Measurements from ENCODE around the gene BASP1. TPM values are rescaled to one million over a fixed set of nuclear protein-coding genes. Genes with fewer than 3 reads are reported as not detected.
"Not testable (repeated sequence)": the region's sequence is repeated elsewhere in the genome, so short reads cannot be mapped to it uniquely, and the experiment has no call there.

The BASP1 gene
- total RNA-seq, 1 donor from 2014 or later, result 78.7 TPM

DNA sequence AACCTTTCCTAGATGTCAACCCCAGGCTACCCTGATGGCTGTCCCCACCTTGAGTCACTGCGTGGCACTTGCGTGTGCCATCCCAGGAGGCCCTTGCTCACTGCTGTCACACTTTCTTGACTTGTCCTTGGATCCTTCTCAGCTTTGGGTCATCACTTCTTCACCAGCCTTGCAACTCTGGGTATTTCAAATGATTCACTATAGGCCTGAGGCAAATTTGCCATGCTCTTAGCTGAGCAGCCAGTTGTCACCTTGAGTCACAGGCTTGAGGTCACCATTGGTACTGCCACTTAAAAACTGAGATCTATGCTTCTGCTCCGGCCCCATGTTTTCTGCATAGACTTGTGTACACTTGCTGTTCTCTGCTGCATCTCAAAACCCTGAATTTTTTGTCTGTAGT lies 84.7 kb downstream of the BASP1 start:
- no peaks in the 10 kb centered on the region for H3K27me3 ChIP-seq (ENCODE audit: control insufficient read depth, insufficient read depth, low read length)
- peak; percentile 66 for DNase-seq (ENCODE audit: low read depth)
- no peaks in the 10 kb centered on the region for H3K36me3 ChIP-seq (ENCODE audit: control insufficient read depth, insufficient read depth, low read length)
- no peak for FAIRE-seq
- no peak overlapping the region for H3K4me3 ChIP-seq (ENCODE audit: low read depth, low read length)
- TF ChIP-seq, protein P1, sequence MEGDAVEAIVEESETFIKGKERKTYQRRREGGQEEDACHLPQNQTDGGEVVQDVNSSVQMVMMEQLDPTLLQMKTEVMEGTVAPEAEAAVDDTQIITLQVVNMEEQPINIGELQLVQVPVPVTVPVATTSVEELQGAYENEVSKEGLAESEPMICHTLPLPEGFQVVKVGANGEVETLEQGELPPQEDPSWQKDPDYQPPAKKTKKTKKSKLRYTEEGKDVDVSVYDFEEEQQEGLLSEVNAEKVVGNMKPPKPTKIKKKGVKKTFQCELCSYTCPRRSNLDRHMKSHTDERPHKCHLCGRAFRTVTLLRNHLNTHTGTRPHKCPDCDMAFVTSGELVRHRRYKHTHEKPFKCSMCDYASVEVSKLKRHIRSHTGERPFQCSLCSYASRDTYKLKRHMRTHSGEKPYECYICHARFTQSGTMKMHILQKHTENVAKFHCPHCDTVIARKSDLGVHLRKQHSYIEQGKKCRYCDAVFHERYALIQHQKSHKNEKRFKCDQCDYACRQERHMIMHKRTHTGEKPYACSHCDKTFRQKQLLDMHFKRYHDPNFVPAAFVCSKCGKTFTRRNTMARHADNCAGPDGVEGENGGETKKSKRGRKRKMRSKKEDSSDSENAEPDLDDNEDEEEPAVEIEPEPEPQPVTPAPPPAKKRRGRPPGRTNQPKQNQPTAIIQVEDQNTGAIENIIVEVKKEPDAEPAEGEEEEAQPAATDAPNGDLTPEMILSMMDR (IDR thresholded peaks at IDR 0.05; ENCODE audit: insufficient read depth, low read length, severe bottlenecking), result no peak

DNA sequence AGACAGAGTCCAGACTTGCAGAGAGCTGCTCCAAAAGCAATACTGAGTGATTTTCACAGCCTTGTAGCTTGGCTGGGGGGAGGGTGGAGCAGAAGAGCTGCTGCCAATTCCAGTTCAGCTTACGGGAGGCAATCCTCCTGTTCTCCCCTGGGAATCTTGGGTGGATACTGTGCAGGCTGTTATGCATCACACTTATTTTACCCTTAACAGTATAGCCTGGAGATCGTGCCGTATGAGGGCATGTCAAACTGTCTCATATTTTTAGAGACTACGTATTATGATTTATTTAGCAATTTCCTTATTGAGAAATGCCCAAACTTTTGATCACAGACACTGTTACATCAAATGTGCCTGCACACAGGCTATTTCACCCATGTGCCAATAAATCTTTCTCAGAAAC lies 85.2 kb downstream of the BASP1 start:
- Histone ChIP-seq H3K4me3 (ENCODE audit: low read depth, low read length) (no peak overlapping the region), H3K27me3 (ENCODE audit: control insufficient read depth, insufficient read depth, low read length) (no peaks in the 10 kb centered on the region), H3K36me3 (ENCODE audit: control insufficient read depth, insufficient read depth, low read length) (no peaks in the 10 kb centered on the region)
- DNase-seq (ENCODE audit: low read depth) (no peak), FAIRE-seq (no peak)
- TF ChIP-seq, protein P1 (IDR thresholded peaks at IDR 0.05; ENCODE audit: insufficient read depth, low read length, severe bottlenecking), result no peak

DNA sequence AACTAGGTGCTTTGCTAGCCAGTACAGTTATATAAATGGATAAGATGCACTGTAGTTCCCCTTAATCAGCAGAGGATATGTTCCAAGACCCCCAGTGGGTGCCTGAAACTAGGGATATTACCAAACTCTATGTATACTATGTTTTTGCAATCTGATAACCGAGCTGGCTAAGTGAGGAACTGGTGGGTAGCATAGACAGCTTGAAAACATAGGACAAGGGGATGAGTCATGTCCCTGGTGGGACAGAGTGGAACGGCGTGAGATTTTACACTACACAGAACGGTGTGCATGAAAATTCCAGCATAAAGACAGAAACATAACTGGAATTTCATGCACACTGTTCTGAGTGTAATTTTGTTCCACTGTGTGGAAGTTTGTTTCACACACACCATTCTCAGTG lies 86.9 kb downstream of the BASP1 start:
- Histone ChIP-seq H3K36me3 (ENCODE audit: control insufficient read depth, insufficient read depth, low read length) (no peaks in the 10 kb centered on the region), H3K27me3 (ENCODE audit: control insufficient read depth, insufficient read depth, low read length) (no peaks in the 10 kb centered on the region), H3K4me3 (ENCODE audit: low read depth, low read length) (no peak overlapping the region)
- DNase-seq (ENCODE audit: low read depth), result no peak
- FAIRE-seq, result no peak
- TF ChIP-seq, protein P1 (IDR thresholded peaks at IDR 0.05; ENCODE audit: insufficient read depth, low read length, severe bottlenecking), result no peak

DNA sequence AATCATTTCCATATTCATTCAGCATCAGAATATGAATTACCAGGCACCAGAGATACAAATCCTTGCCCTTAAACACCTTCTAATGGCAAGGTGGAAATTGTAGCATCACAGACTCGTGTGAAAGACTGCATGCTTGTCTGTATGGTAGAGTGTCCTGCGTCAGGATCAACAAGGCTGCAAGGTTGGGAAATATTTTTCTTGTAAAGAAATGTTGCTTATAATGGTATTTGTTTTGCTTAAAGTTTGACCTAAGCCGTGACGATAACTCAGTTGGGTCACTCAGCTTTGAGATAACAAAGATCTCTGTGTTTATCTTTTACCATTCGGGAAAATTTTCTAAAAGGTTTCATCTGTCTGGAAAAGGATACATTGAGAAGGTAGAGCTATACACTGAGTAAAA lies 87.6 kb downstream of the BASP1 start:
- TF ChIP-seq, protein P1 (IDR thresholded peaks at IDR 0.05; ENCODE audit: insufficient read depth, low read length, severe bottlenecking), result no peak
- FAIRE-seq (no peak), DNase-seq (ENCODE audit: low read depth) (no peak)
- Histone ChIP-seq H3K27me3 (ENCODE audit: control insufficient read depth, insufficient read depth, low read length) (no peaks in the 10 kb centered on the region), H3K36me3 (ENCODE audit: control insufficient read depth, insufficient read depth, low read length) (no peaks in the 10 kb centered on the region), H3K4me3 (ENCODE audit: low read depth, low read length) (no peak overlapping the region)

DNA sequence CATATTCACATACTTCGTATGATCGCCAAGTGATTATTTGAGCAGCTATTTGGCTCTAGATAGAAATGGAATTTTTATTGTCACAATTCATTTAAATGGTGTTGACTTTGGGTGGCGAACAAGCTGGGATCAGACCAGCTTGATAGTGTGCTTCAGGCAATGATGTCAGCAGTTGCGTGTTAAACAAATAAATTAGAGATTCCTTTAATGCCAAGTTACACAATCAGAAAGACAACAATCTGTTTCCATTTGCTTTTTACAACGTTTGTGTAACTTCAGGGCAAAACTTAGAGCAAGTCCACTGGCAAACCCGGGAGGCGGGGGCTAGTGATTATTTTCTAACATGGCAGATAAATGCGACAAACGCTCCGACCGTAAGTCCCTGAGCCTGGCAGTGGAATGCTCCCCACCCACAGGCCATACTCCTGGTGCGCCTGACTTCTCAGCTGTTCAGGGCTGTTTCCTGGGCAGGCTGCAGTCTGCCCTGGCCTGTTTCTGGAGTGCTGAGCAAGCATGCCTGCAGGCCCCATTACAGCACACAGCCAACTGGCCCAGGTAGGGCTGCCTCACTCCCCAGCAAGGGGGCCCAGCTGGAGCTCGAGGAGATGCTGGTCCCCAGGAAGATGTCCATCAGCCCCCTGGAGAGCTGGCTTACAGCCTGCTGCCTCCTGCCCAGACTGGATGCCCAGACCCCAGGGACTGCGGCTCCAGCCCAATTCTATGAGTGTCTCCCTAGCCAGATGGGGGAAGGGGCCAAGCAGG lies 88.7 kb downstream of the BASP1 start:
- H3K27me3 ChIP-seq (ENCODE audit: control insufficient read depth, insufficient read depth, low read length), result no peaks in the 10 kb centered on the region
- DNase-seq (ENCODE audit: low read depth) (peak; percentile 87), FAIRE-seq (no peak)
- H3K36me3 ChIP-seq (ENCODE audit: control insufficient read depth, insufficient read depth, low read length), result no peaks in the 10 kb centered on the region
- TF ChIP-seq, protein P1 (IDR thresholded peaks at IDR 0.05; ENCODE audit: insufficient read depth, low read length, severe bottlenecking), result no peak
- peak overlapping the region; percentile 2 for H3K4me3 ChIP-seq (ENCODE audit: low read depth, low read length)

DNA sequence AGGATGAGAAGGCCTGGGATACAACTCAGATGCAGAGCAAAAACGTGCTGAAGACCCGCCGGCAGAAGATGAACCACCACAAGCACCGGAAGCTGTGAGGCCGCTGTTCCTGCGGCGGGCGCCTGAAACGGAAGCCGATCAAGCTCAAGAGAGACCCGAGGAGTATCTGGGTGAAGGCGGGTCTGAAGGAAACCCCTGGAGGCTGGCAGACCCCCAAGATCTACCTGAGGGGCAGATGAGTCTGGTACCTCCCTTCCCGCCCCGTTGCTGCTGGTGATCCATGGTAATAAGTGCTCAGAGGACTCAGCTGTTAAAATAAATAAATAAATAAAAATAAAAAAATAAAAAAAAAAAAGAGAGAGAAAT lies 89.3 kb downstream of the BASP1 start:
- no peak for DNase-seq (ENCODE audit: low read depth)
- no peaks in the 10 kb centered on the region for H3K27me3 ChIP-seq (ENCODE audit: control insufficient read depth, insufficient read depth, low read length)
- TF ChIP-seq, protein P1 (IDR thresholded peaks at IDR 0.05; ENCODE audit: insufficient read depth, low read length, severe bottlenecking), result no peak
- FAIRE-seq, result no peak
- no peaks in the 10 kb centered on the region for H3K36me3 ChIP-seq (ENCODE audit: control insufficient read depth, insufficient read depth, low read length)
- no peak overlapping the region for H3K4me3 ChIP-seq (ENCODE audit: low read depth, low read length)

DNA sequence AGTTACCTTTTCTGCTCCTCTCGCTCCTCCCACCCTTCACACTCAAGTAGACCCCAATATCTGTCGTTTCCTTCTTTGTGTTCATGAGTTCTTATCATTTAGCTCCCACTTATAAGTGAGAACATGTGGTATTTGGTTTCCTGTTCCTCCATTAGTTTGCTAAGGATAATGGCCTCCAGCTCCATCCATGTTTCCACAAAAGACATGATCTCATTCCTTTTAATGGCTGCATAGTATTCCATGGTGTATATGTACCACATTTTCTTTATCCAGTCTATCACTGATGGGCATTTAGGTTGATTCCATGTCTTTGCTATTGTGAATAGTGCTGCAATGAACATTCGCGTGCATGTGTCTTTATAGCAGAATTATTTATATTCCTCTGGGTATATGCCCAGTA lies 90.0 kb downstream of the BASP1 start:
- H3K4me3 ChIP-seq (ENCODE audit: low read depth, low read length); DNase-seq (ENCODE audit: low read depth); H3K36me3 ChIP-seq (ENCODE audit: control insufficient read depth, insufficient read depth, low read length); H3K27me3 ChIP-seq (ENCODE audit: control insufficient read depth, insufficient read depth, low read length); FAIRE-seq: not testable (repeated sequence)
